GM12892 (cell line): ENCODE measurements around the gene CA6.

ENCODE experiments used
- POLR2A ChIP-seq: IDR thresholded peaks from 2 replicates; pipeline ENCODE4 v1.6.1; 2011; ENCODE audit warnings: low read depth, low read length, control low read depth
- POLR2AphosphoS5 ChIP-seq: IDR thresholded peaks from 2 replicates; pipeline ENCODE4 v1.6.1; 2011; ENCODE audit warnings: low read depth, low read length, control low read depth
- TAF1 ChIP-seq: IDR thresholded peaks from 2 replicates; pipeline ENCODE4 v1.6.1; 2011; ENCODE audit warnings: low read depth, mild to moderate bottlenecking, control low read depth, low read length, borderline replicate concordance

DNA sequence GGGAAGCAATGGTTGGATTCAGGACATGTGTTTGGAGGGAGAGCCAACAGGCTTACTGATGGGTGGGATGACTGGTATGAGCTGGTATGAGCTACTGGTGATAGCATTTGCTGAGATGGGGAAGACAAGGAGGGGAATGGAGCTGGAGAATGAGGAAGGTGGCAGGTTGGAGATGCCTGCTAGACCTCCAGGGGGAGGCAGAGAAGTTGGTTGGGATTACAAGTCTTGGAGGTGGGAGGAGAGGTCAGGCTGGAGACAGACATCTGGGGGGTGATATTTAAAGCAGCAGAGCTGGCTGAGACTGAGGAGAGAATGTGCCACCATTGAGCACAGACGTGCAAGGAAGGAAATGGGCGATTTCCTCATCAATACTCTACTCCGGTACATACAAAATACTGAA, 35.3 kb upstream of the CA6 start:
- no peak for TF ChIP-seq POLR2A
- no peak for TF ChIP-seq POLR2AphosphoS5
- no peak for TF ChIP-seq TAF1
